Mesenchymal stem cell (in vitro differentiated cells and primary cell): ENCODE measurements around the gene ENPP6.

Source experiments
- DNase-seq: peaks from one replicate; pipeline ENCODE4 v3.0.0-alpha.2; 2013
- H2AFZ ChIP-seq: one replicate; pipeline ENCODE4 v1.6.1; 2013; ENCODE audit warnings: low read depth, mild to moderate bottlenecking, control low read depth, inconsistent platforms, low read length, moderate library complexity
- H2AK5ac ChIP-seq: 2 replicates; pipeline ENCODE4 v1.6.1; 2013; ENCODE audit warnings: low read length, moderate library complexity, mild to moderate bottlenecking, inconsistent platforms; ENCODE audit not compliant: severe bottlenecking
- H2BK120ac ChIP-seq: one replicate; pipeline ENCODE4 v1.6.1; 2013; ENCODE audit warnings: low read depth, mild to moderate bottlenecking, inconsistent platforms, low read length, moderate library complexity
- H2BK12ac ChIP-seq, 2 experiments: one replicate each; pipeline ENCODE4 v1.6.1; 2013; ENCODE audit warnings: inconsistent platforms in 2 of 2, low read length in 2 of 2, mild to moderate bottlenecking in 2 of 2, moderate library complexity in 2 of 2, control low read depth in 1 of 2
- H2BK15ac ChIP-seq: one replicate; pipeline ENCODE4 v1.6.1; 2013; ENCODE audit warnings: mild to moderate bottlenecking, low read depth, inconsistent platforms; ENCODE audit not compliant: poor library complexity, severe bottlenecking
- H2BK5ac ChIP-seq: 2 replicates; pipeline ENCODE4 v1.6.1; 2013; ENCODE audit warnings: low read depth, mild to moderate bottlenecking, low read length, control low read depth, inconsistent platforms; ENCODE audit not compliant: poor library complexity, severe bottlenecking
- H3K14ac ChIP-seq, 2 experiments: one replicate each; pipeline ENCODE4 v1.6.1; 2013; ENCODE audit warnings: inconsistent platforms in 2 of 2, low read length in 2 of 2, control low read depth in 1 of 2, mild to moderate bottlenecking in 1 of 2, moderate library complexity in 1 of 2
- H3K18ac ChIP-seq, 2 experiments: one replicate each; pipeline ENCODE4 v1.6.1; 2013; ENCODE audit warnings: inconsistent platforms in 2 of 2, low read length in 2 of 2, control low read depth in 1 of 2, low read depth in 1 of 2, mild to moderate bottlenecking in 1 of 2
- H3K23ac ChIP-seq, 2 experiments: one replicate each; pipeline ENCODE4 v1.6.1; 2013; ENCODE audit warnings: inconsistent platforms in 2 of 2, low read length in 2 of 2, mild to moderate bottlenecking in 2 of 2, moderate library complexity in 2 of 2, control low read depth in 1 of 2
- H3K27ac ChIP-seq: 2 replicates; pipeline ENCODE4 v1.5.1; 2013; ENCODE audit warnings: mild to moderate bottlenecking, moderate library complexity, low read length, control low read depth, inconsistent platforms; ENCODE audit not compliant: poor library complexity, severe bottlenecking
- H3K27me3 ChIP-seq, 2 experiments: 2 replicates each; pipeline versions ENCODE4 v1.6.1 to v1.7.0; 2013; ENCODE audit warnings: low read length in 2 of 2, mild to moderate bottlenecking in 2 of 2, moderate library complexity in 2 of 2, control low read depth in 1 of 2, inconsistent platforms in 1 of 2; ENCODE audit not compliant: control insufficient read depth in 1 of 2, insufficient read depth in 1 of 2
- H3K36me3 ChIP-seq, 2 experiments: 2 replicates each; pipeline versions ENCODE4 v1.6.1 to v1.7.0; 2013; ENCODE audit warnings: low read length in 2 of 2, control low read depth in 1 of 2, inconsistent platforms in 1 of 2, low read depth in 1 of 2, mild to moderate bottlenecking in 1 of 2; ENCODE audit not compliant: insufficient read depth in 2 of 2, control insufficient read depth in 1 of 2
- H3K4ac ChIP-seq, 2 experiments: one replicate each; pipeline ENCODE4 v1.6.1; 2013; ENCODE audit warnings: inconsistent platforms in 2 of 2, low read length in 2 of 2, mild to moderate bottlenecking in 2 of 2, moderate library complexity in 2 of 2, control low read depth in 1 of 2, low read depth in 1 of 2
- H3K4me1 ChIP-seq: 2 replicates; pipeline ENCODE4 v1.6.1; 2013; ENCODE audit warnings: low read depth, low read length, control low read depth; ENCODE audit not compliant: control insufficient read depth, insufficient read depth
- H3K4me2 ChIP-seq: 2 replicates; pipeline ENCODE4 v1.6.1; 2013; ENCODE audit warnings: low read length, mild to moderate bottlenecking, inconsistent platforms; ENCODE audit not compliant: poor library complexity, severe bottlenecking
- H3K4me3 ChIP-seq, 2 experiments: 2 replicates each; pipeline versions ENCODE4 v1.5.1 to v1.7.0; 2013; ENCODE audit warnings: low read length in 2 of 2, mild to moderate bottlenecking in 2 of 2, control low read depth in 1 of 2, low read depth in 1 of 2; ENCODE audit not compliant: insufficient read depth in 1 of 2
- H3K79me1 ChIP-seq: replicated peaks from 2 replicates; pipeline ENCODE4 v1.6.1; 2013; ENCODE audit warnings: mild to moderate bottlenecking, control low read depth, low read length, inconsistent platforms; ENCODE audit not compliant: poor library complexity, severe bottlenecking
- H3K9ac ChIP-seq: 2 replicates; pipeline ENCODE4 v1.7.0; 2013; ENCODE audit warnings: mild to moderate bottlenecking, low read length, moderate library complexity
- H3K9me3 ChIP-seq: 2 replicates; pipeline ENCODE4 v1.7.0; 2013; ENCODE audit warnings: mild to moderate bottlenecking, low read length; ENCODE audit not compliant: control insufficient read depth
- H4K8ac ChIP-seq: one replicate; pipeline ENCODE4 v1.6.1; 2013; ENCODE audit warnings: inconsistent platforms, mild to moderate bottlenecking, low read length, moderate library complexity
- H4K91ac ChIP-seq: one replicate; pipeline ENCODE4 v1.6.1; 2013; ENCODE audit warnings: mild to moderate bottlenecking, low read length, inconsistent platforms
- WGBS: methylation state at CpG from one replicate; pipeline ENCODE4 v1.1.7; 2013; ENCODE audit warnings: mixed read lengths; 5-methylcytosine and 5-hydroxymethylcytosine counted together

The ENPP6 gene

GRCh38 chr4:184102927-184103326 lies 114.7 kb downstream of the ENPP6 start:
- no peak overlapping the region for H2BK120ac ChIP-seq
- no peak overlapping the region for H3K14ac ChIP-seq
- no peak overlapping the region for H3K9ac ChIP-seq
- H2BK15ac ChIP-seq, result no peak overlapping the region
- H3K4me1 ChIP-seq, result peaks cover 4% of the 10 kb centered on the region
- H3K79me1 ChIP-seq, result no peaks in the 10 kb centered on the region
- no peak overlapping the region for H3K4me2 ChIP-seq
- H2BK12ac ChIP-seq, result no peak overlapping the region
- no peak overlapping the region for H3K27ac ChIP-seq
- DNase-seq, result no peak
- no peak overlapping the region for H3K23ac ChIP-seq
- peaks cover 0 to 36% of the 10 kb centered on the region in 2 experiments for H3K27me3 ChIP-seq
- no peak overlapping the region for H2BK5ac ChIP-seq
- H3K4me3 ChIP-seq, result no peak overlapping the region
- 81% methylated on average over 4 of the region's 4 CpGs for WGBS
- no peaks in the 10 kb centered on the region for H3K36me3 ChIP-seq
- H3K9me3 ChIP-seq, result no peaks in the 10 kb centered on the region
- H3K4ac ChIP-seq, result no peak overlapping the region
- no peak overlapping the region for H4K8ac ChIP-seq
- no peak overlapping the region for H3K18ac ChIP-seq
- no peak overlapping the region for H2AFZ ChIP-seq
- no peak overlapping the region for H2AK5ac ChIP-seq
- no peak overlapping the region for H4K91ac ChIP-seq

- Histone ChIP-seq H3K4me1 (peaks cover 4% of the 10 kb centered on the region), H2BK120ac (no peak overlapping the region), H3K4ac (no peak overlapping the region), H3K9ac (no peak overlapping the region), H3K27ac (no peak overlapping the region), H3K79me1 (no peaks in the 10 kb centered on the region), H3K23ac (no peak overlapping the region), H3K36me3 (no peaks in the 10 kb centered on the region), H2BK15ac (no peak overlapping the region), H2AFZ (no peak overlapping the region), H3K9me3 (no peaks in the 10 kb centered on the region), H4K91ac (no peak overlapping the region), H3K18ac (no peak overlapping the region), H2BK5ac (no peak overlapping the region), H2AK5ac (no peak overlapping the region), H4K8ac (no peak overlapping the region), H3K14ac (no peak overlapping the region), H2BK12ac (no peak overlapping the region), H3K4me3 (no peak overlapping the region), H3K4me2 (no peak overlapping the region), H3K27me3 (peaks cover 0 to 39% of the 10 kb centered on the region in 2 experiments)
- 84% methylated on average over 10 of the region's 10 CpGs for whole genome bisulfite sequencing
- no peak for DNase-seq
Observed at GRCh38 chr4:184102488-184102887, 115.2 kb downstream of the ENPP6 start.

GRCh38 chr4:184101711-184102110 lies 116.0 kb downstream of the ENPP6 start:
- Histone ChIP-seq H3K36me3 (no peaks in the 10 kb centered on the region), H3K14ac (no peak overlapping the region), H2BK120ac (no peak overlapping the region), H2AK5ac (no peak overlapping the region), H3K27me3 (peaks cover 0 to 39% of the 10 kb centered on the region in 2 experiments), H3K27ac (no peak overlapping the region), H2BK12ac (no peak overlapping the region), H3K4me3 (no peak overlapping the region), H3K4me1 (peaks cover 4% of the 10 kb centered on the region), H2BK15ac (peak overlapping the region; percentile 34), H3K18ac (no peak overlapping the region), H3K4me2 (no peak overlapping the region), H3K9me3 (no peaks in the 10 kb centered on the region), H3K23ac (no peak overlapping the region), H2AFZ (no peak overlapping the region), H3K4ac (no peak overlapping the region), H3K79me1 (no peaks in the 10 kb centered on the region), H3K9ac (no peak overlapping the region), H2BK5ac (no peak overlapping the region), H4K8ac (no peak overlapping the region), H4K91ac (no peak overlapping the region)
- WGBS, result 98% methylated on average over 10 of the region's 11 CpGs
- DNase-seq, result no peak

- Histone ChIP-seq H2AK5ac (no peak overlapping the region), H3K27ac (no peak overlapping the region), H3K9me3 (no peaks in the 10 kb centered on the region), H4K91ac (no peak overlapping the region), H3K4me3 (no peak overlapping the region), H3K4me2 (no peak overlapping the region), H2BK15ac (no peak overlapping the region), H3K27me3 (peaks cover 5 to 39% of the 10 kb centered on the region in 2 experiments), H3K14ac (no peak overlapping the region), H3K4me1 (peaks cover 4% of the 10 kb centered on the region), H2BK12ac (no peak overlapping the region), H3K4ac (peak overlapping the region in 1 of 2 experiments; percentile 2), H2BK120ac (no peak overlapping the region), H4K8ac (no peak overlapping the region), H3K23ac (no peak overlapping the region), H2AFZ (no peak overlapping the region), H3K36me3 (no peaks in the 10 kb centered on the region), H3K9ac (no peak overlapping the region), H2BK5ac (no peak overlapping the region), H3K18ac (no peak overlapping the region), H3K79me1 (no peaks in the 10 kb centered on the region)
- 16% methylated on average over 14 of the region's 14 CpGs for WGBS
- peak; percentile 49 for DNase-seq
Observed at GRCh38 chr4:184100297-184100885, 117.3 kb downstream of the ENPP6 start.
